NCI-H446 (cell line): ENCODE results near the gene PHF2.

Source experiments
- DNase-seq, 2 experiments: peaks; one replicate each; lab custom pipeline; 2025; lab: John Stamatoyannopoulos, UW

PHF2 gene

DNA sequence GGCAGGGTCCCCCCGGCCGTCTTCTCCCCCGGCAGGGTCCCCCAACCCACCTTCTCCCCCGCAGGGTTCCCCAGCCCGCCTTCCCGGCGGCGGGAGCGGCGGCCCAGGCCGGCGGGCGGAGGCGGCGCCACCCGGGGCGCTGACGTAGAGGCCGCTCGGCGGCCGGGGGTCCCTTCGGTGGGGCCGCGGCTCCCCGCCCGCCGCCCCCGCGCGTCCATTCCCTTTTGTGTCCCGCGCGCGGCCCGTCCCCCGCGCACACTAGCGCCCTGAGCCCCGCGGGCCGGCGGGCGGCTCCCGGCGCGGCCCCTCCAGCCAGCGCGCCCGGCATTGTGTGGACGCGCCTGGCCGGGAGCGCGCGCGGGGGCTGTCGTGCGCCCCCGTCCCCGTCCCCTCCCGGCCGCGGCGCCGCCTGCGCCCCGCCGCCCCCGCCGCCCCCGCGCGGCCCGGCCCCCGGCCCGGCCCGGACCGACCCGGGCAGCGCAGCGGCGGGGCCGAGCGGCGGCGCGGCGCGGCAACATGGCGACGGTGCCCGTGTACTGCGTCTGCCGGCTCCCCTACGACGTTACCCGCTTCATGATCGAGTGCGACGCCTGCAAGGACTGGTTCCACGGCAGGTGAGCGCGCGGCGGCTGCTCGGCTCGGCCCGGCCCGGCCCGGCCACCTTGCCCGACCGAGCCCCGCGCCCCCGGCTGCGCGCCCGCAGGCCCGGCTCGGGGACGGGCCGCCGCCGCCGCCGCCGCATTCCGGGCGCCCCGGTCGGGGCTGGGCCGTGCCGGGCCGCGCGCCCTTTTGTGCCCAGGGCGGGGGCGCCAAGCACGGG, at the start of gene PHF2:
PHF2 (plus strand) TSS at position 327 of the 820 bp plus-strand sequence; CDS start at position 517, 190 bp downstream.
- no peak for DNase-seq

DNA sequence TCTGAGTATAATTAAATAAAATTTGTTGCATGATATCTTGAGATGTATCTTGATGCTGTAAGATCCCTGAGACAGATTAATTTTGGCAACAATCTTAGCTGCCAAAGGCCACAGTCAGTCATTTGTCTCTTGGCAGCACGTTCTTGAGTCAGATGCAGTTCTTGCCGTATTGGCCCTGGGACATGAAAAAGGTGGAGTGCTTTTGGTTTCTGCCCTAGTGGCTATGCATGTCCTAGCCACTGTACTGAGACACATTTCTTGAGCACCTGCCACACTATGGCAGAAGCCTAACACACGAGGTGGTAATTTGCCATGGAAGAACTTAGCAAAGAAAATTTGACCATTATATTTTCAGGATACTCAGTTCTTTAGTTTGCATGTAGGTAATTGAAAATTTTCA, 45.0 kb upstream of the PHF2 start:
- DNase-seq: no peak

DNA sequence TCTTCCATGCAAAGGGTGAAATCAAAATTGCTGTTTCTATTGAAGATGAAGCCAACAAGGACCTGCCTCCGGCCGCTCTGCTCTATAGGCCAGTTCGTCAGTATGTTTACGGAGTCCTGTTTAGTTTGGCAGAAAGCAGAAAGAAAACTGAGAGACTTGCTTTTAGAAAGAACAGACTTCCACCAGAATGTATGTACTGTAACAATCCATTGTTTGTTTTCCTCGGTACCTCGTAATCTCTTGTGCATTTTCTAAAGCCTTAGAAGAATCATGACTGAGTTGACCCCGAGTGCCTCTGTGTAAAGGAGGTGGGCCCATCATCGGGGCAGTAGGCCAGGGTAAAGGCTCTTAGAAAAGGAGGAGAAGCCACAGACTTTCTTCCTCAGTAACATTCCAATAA, 44.2 kb upstream of the PHF2 start:
- no peak for DNase-seq

DNA sequence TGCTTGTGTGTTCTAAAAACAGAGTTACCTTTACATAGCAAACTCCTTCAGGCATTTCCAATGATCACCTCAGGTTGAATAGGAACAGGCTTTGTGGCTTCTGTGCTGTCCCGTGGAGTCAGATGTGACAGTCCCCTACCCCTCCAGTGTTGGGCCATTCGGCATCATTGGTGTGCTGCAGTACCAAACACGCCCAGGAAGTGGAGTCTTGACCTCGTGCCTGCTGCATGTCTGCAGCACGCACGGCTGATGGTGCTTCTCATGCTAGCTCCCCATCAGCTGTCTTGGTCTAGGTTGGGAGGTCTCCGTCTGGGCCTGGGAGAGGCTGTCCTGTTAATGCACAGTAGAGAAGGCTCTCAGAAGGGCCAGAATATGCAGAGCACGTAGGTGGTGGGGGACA, 42.5 kb upstream of the PHF2 start:
- no peak for DNase-seq

DNA sequence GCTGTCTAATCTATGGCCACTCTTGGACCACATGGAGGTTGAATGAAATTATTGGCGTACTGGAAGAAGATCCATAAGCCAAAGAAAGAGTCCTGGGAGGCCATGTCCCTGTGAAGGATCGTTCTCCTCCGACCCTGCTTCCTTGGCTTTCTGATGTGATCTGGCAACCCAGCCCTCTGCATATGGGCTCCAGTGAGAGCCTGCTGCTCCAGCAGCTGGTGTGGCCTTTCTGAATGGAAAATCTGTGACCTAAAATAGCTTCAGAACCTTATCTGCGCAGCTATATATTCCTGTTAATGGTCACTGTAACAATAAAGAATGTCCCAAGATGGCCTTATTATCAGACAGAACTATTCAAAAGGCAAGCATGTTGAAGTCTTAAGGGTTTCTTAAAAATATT, 40.2 kb upstream of the PHF2 start:
- no peak for DNase-seq

DNA sequence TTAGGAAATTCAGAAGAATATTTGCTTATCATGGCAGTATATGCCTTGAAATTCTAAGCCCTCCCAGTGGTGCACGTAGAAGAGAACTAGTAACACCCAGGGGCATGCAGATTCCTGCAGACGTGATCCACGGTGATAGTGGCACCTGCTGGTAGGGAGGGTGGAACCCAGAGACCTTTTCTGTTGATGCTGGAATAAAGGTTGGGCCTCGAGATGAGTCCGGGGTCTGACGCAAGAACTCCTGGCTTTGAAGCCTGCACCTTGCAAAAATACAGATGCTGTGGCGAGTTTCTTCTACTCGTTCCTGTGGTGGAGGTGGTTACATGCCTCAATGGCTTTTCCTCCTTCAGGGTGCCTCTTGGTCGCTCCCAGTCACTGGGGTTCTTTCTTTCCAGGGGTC, 39.5 kb upstream of the PHF2 start:
- DNase-seq: no peak

DNA sequence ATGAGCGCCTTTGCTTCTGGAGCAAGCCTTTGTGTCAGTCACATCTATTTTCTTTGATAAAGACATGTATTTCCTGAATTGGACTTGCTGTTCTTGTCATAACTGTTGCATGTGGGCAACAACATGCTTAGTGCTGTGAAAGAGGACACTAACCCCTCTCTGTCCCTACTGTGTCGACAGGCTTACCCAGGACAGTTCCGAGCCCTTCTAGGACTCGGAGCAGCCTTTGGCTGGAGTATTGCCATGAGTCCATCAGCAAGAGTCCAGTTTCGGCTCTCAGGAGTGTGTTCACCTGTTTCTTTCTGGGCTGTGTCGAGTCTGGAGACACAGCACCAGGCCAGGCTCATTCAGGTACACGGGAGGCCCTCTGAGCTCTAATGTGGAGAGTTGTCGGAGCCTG, 36.1 kb upstream of the PHF2 start:
- no peak for DNase-seq

DNA sequence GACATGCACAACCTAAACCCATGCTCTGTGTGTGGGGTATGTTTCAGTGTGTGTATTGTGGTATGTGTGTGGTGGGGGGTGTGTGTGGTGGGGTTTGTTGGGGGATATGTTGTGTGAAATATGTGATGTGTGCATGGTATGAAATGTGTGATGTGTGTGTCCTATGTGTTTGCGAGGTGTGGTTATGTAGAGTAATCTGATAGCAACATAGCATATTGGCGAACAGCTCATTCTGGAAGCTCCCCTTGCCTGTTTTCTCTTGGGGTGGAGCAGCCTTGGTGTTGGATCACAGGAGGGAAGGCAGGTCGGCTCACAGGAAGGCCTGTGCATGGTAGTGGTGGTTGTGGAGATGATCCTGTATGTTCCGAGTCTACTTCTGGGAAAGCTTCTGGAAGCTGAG, 35.4 kb upstream of the PHF2 start:
- no peak for DNase-seq

DNA sequence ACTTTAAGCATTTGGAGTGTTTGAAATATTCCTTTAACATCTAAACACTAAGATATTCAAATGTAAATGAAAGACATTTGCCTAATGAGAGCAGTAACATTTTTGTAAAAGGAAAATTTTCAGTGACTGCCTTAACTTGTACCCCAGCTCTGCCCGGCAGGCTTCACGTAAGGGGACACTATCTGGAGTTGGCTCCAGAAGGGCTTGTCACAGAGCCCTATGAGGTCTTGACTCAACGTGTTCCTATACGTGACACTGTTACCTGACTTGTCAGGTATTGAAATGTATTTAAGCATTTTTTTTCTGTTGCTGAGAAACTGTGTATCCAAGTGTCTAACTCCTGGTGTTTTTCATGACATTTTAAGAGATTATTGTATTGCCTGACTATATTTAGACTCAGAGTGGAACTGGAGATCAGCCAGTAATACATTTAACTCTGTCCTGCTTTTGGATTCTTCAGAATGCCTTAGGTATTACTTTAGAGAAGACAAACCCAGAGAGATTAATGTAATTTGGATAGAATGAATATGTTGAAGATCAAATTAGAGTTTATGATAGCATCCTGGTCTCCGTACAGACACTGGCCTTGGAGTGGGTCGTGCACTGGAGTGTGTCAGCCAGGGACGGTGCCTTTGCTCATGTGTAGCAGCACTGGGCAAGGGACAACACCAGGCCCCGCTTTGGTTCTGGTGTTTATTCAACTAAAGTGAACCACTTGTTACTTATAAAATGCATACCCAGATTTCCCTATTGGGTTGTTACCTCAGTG, 34.6 kb upstream of the PHF2 start:
- no peak for DNase-seq

DNA sequence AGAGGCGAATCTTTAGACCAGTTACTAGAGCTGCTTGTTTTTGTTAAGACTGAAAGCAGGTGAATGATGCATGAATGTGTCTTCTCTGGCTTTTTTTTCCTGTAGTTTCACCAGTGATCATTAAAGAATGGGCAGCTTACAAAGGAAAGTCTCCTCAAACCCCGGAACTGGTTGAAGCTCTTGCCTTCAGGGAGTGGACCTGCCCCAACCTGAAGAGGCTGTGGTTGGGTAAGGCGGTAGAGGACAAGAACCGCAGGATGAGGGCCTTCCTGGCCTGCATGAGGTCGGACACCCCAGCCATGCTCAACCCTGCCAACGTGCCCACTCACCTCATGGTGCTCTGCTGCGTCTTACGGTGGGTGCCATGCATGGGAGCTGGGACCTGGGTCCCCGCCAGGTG, 33.3 kb upstream of the PHF2 start:
- DNase-seq: no peak

DNA sequence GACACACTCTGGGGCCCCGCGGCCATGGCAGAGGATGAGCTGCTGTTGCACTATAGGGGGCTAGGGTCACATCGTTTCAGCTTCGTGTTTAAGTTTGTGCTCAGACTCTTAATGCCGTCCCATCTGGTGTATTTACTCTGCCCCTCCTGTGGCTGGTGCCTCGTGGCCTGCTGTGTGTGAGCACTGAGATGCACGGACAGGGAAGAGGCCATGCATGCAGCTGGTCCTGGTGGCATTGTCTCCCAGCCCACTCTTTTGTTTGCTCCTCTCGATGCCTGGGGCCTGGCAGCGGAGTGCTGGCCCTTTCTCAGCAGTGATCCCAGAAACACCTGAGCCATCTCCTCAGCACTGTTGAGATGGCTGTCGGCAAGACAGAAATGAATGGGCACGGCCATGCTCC, 30.0 kb upstream of the PHF2 start:
- DNase-seq: no peak

DNA sequence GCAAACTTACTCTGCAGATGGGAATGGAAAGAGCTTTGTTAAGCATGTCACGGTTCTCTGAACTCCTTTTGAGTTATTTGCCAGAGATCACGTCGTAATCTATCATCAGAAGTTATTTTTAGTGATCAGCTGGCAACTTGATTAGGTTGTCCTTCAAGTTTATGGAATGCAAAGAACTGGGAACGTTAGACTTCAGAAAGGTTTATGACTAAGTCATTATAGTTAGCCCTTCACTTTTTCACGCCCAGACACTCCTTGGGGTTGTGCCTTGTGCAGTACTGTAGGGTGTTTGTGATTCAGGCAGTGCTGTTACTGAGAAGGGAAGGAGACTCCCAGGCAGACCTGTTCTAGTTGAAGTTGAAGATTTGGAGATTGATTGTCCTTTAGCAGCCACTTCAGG, 26.8 kb upstream of the PHF2 start:
- no peak for DNase-seq

DNA sequence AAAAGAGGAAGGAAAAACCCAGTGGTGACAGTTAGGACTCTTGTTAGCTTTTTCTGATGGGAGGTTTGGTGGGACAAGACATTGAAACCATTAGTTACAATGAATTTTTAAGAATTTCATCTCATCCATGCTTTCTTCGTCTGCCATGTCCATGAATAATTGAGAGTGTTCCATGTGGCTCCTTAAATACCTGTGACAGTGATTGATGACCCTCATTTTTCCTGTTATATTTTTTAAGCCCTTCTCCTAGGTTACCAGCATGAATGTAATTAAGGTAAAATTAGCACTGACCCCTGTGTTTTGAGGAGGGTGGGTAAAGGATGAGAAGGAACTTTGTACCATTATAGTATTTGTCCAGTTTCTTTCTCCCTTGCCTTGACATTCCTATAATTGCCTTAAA, 23.5 kb upstream of the PHF2 start:
- no peak for DNase-seq

DNA sequence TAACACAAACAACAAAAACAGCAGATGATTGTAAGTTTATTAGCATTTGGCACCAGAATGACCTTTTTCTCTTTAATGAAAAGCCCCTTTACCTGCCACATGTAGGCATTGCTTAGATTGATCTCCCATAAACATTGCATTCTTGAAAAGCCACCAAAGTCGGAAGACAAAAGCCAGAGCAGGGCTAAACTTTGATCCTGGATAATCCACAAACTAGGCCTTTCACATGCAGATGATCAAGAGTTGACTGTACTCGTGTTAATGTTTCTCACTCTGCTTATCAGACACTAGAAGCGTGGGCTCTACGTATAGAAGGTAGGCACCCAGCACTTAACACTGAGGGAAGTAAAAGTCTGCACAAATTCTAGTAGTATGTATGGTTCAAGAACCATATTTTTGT, 21.0 kb upstream of the PHF2 start:
- DNase-seq: no peak

DNA sequence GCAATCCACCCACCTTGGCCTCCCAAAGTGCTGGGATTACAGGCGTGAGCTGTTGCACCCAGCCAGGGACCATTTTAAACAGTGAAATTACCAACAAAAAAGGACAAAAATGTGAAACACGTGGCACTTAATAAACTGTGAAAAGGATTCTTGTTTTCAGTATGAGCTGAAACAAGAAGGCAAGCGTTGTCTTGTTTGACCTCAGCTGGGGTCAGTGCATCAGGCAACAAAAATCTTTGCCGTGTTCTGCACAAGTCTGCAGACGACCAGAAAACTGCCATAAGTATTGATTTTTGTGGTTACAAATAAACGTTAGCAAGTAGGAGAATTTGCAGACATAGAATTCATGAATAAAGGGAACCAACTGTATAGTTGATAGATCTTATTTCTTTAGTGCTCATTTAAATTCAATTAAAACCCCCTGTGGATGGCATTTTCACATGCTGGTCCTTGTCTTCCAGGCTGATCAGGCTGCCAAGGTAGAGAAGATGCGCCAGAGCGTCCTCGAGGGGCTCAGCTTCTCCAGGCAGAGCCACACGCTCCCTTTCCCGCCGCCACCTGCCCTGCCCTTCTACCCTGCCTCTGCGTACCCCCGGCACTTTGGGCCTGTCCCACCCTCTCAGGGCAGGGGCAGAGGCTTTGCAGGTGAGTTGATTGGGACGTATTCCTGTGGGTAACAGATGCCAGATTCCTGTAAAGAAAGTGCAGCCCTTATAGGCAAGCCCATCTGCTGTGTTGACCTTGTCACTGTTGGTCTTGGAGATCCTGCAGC, 18.8 kb upstream of the PHF2 start:
- DNase-seq: no peak

DNA sequence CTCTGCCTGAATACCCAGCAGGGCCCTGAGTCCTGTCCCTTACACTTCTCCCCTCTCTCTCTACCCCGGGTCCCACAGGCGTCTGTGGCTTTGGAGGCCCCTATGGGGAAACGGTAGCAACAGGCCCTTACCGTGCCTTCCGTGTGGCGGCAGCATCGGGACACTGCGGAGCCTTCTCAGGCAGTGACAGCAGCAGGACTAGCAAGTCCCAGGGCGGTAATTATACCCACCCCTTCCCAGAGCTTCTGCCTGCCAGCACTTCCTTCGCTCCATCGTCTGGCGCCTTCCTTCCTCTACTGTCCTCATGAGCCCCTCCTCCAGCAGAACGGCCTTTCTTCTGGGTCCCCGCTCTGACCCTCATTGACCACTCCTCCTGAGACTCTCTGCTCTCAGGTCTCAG, 17.9 kb upstream of the PHF2 start:
- DNase-seq: no peak

DNA sequence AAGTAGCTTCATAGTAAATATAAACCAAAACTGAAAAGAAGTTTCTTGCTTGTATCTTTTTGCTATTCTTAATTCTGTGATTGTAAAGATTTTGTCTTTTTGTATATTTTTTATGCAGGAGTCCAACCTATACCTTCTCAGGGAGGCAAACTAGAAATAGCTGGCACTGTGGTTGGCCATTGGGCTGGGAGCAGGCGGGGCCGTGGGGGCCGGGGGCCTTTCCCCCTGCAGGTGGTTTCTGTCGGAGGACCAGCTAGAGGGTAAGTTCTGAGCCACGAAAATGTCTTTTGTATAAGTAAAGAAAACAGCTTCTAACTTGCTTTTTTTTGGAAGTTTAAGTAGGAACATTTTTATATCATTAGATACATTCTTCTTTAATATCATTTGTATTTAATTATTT, 15.4 kb upstream of the PHF2 start:
- no peak for DNase-seq

DNA sequence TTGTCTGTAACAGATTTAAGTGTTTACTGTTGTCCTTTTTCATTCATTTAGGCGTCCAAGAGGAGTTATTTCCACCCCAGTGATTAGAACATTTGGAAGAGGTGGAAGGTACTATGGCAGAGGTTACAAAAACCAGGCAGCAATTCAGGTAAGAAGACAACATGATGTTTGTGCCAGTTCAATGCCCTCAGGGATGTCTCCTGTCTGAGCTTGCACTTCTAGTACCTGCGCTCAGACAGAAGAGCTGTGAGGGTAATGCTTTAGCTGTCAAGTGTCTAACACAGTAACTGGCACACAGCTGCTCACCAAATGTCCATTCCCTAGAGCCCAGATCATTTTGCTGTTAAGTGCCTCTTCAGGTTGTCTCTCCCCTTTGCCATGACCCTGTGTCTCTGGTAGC, 14.2 kb upstream of the PHF2 start:
- DNase-seq: no peak

DNA sequence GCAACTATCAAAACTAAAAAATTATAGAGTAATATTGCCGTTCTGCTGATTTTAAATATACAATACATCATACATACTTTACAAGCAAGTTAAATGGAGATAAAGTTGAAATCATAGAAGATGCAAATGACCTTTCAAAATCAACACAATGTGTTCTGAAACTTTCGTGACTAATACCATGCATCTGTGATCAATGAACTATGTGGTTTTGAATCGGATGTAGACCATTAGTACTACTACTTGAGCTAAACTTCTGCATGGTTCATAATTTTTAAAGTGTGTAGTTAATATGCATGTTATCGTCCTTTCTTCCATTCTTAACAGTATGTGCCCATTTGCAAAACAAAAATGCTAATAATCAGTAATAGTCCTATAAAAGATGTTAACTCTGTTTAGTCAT, 11.3 kb upstream of the PHF2 start:
- DNase-seq: no peak

DNA sequence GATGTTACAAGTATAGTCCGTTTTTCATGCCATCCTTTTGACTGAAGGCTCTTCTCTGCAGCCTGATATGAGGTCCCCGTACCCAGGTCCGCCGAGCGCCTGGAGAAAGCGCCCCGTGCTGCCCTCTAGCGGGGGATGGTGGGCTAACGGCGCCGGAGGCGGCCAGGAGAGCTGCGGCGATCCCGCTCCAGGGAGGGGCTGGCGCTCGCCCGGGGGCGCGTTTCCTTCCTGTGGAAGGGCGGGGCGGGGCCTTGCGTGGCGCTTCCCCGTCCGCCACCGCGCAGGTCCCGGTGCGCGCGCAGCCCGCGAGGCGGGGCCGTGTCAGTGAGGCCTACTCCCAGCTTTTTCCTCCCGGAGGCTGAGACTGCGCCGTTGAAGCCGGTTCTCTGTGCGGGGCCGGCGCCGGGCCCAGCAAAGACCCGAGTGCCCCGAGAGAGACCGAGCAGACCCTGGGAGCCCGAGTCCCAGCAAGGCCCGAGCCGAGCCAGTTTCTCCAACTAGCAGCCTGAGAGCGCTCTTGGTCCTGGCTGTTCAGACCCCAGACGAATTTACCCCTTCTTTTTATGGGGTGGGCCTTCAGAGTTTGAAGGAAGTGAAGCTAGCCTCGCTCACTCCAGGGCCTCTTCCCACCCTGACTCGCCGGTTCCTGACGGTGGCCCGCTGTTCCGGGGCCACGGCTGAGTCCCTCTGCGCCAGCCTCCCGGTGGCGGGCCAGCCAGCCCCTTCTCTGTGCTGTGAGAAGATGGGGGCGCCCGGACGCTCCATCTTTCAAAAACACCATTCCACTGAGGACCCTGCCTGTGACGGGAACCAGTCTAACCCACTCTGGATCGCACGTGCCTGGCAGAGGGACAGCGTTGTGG, 9.7 kb upstream of the PHF2 start:
- peak; percentile 83 to 93 for DNase-seq

DNA sequence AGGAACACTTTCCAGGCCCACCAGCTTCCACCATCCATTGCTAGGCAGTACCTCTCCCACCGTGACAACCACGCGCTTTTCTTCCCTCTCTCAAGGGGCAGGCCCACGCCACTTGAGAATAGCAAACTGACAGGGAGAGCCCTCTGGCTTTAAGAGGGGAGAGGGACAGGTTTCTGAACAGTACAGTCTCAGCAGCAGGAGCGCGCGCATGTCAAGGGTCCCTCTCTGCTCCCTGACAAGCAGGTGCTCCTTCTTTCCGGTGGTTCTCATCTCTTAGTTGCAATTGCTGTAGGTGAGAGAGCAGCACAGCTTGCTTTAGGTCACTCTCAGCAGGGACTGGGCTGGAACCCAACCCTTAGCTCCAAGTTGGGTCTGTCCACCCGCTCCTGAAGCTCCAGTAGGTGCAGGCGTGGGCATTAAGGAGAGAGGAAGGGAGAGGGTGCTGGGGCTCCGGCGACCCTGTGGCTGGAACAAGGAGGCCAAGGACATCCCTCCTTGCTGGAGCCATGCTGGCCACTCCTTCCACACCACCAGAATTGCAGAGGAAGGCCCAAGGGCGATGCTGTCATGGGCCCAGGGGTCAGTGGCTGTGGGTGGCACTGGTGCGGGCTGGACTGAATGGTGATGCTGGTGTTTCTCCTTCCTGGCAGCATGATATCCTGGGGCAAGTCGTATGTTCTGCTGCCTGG, 9.0 kb upstream of the PHF2 start:
- DNase-seq: no peak
